ENCODE measurements around the gene CEMIP.

DNA sequence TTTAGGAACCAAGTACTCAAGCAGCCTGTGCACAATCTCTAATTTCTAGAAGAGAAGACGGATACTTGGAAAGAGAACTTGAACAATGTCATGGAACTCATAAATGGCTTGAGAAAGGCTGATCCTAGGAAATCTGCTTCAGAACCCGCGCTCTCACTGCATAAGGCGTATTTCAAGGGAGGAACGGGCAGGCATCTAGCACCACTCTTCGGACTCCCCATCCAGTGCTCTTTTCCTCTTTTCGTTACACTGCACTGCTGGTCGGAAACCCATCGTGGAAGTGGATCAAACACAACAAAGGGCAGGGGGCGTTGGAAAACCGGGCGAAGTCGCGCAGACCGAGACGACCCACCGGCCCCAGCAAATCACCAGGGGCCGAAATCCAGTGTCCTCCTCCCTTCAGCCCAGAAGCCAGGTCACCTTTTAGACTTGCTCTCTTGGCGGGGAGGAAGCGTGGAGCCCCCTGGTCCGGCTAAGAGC, 221.0 kb downstream of the CEMIP start:
- TF ChIP-seq, protein P1, sequence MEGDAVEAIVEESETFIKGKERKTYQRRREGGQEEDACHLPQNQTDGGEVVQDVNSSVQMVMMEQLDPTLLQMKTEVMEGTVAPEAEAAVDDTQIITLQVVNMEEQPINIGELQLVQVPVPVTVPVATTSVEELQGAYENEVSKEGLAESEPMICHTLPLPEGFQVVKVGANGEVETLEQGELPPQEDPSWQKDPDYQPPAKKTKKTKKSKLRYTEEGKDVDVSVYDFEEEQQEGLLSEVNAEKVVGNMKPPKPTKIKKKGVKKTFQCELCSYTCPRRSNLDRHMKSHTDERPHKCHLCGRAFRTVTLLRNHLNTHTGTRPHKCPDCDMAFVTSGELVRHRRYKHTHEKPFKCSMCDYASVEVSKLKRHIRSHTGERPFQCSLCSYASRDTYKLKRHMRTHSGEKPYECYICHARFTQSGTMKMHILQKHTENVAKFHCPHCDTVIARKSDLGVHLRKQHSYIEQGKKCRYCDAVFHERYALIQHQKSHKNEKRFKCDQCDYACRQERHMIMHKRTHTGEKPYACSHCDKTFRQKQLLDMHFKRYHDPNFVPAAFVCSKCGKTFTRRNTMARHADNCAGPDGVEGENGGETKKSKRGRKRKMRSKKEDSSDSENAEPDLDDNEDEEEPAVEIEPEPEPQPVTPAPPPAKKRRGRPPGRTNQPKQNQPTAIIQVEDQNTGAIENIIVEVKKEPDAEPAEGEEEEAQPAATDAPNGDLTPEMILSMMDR (IDR thresholded peaks at IDR 0.05) = no peak
- no peak for TF ChIP-seq POLR2A (IDR thresholded peaks at IDR 0.05)

Data from adrenal gland (tissue), 5 donors.